Measurements from ENCODE around the gene SPRR4.

DNA sequence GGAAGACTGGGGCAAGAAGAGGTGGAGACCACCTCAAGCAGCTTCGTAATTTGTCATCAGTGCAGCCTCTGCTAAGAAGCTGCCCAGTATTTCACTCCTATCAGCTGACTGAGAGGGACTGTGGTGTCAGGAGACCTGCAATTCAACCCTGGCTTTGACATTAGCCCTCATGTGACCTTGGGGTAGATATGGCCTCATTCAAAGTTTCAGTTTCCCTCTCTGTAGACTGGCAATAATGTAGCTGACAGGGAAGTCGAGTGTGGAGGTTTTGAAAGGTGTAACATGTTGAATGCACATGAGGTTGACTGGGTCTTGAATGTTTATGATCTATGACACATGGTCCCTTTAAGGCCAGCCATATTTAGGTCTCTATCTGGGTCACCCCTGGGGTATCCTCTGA, 2.2 kb upstream of the SPRR4 start:
- TF ChIP-seq POLR2A (IDR thresholded peaks at IDR 0.05), result no peak
- TF ChIP-seq, protein P1, sequence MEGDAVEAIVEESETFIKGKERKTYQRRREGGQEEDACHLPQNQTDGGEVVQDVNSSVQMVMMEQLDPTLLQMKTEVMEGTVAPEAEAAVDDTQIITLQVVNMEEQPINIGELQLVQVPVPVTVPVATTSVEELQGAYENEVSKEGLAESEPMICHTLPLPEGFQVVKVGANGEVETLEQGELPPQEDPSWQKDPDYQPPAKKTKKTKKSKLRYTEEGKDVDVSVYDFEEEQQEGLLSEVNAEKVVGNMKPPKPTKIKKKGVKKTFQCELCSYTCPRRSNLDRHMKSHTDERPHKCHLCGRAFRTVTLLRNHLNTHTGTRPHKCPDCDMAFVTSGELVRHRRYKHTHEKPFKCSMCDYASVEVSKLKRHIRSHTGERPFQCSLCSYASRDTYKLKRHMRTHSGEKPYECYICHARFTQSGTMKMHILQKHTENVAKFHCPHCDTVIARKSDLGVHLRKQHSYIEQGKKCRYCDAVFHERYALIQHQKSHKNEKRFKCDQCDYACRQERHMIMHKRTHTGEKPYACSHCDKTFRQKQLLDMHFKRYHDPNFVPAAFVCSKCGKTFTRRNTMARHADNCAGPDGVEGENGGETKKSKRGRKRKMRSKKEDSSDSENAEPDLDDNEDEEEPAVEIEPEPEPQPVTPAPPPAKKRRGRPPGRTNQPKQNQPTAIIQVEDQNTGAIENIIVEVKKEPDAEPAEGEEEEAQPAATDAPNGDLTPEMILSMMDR (IDR thresholded peaks at IDR 0.05 in 4 of 5, conservative IDR thresholded peaks at IDR 0.05 in 1 of 5), result no peak

Data from gastrocnemius medialis (tissue), 4 donors.